AG04450 (cell line): ENCODE measurements around the gene ABCF3. TPM values are rescaled to one million over a fixed set of nuclear protein-coding genes. Genes with fewer than 3 reads are reported as not detected.

Experiments
- CTCF ChIA-PET: fragments of 300-600, 350-600 bp; formaldehyde crosslinking; extraction: SDS; loops from one replicate; lab custom pipeline; 2022; ENCODE audit warnings: antibody characterized with exemption, inconsistent platforms; lab: Charles Lee
- POLR2A ChIA-PET: fragments of 350-600 bp; formaldehyde crosslinking; extraction: SDS; loops from one replicate; lab custom pipeline; 2021; ENCODE audit warnings: antibody characterized with exemption, inconsistent platforms; lab: Yijun Ruan, JAX
- DNase-seq: peaks from one replicate; pipeline ENCODE4 v3.0.0-alpha.2; 2011; ENCODE audit warnings: low read depth, low spot score
- H3K27ac ChIP-seq: one replicate; pipeline ENCODE4 v1.5.1; 2012; ENCODE audit warnings: low read depth, low read length, control low read depth
- H3K27me3 ChIP-seq: one replicate; pipeline ENCODE4 v1.6.0; 2012; ENCODE audit warnings: low read length; ENCODE audit not compliant: control insufficient read depth, insufficient read depth
- H3K4me3 ChIP-seq: 2 replicates; pipeline ENCODE4 v1.5.1; 2011; ENCODE audit warnings: mild to moderate bottlenecking, low read depth, low read length, control low read depth
- H3K9me3 ChIP-seq: 2 replicates; pipeline ENCODE4 v1.5.1; 2012; ENCODE audit warnings: low read length; ENCODE audit not compliant: control insufficient read depth, insufficient read depth
- CTCF ChIP-seq: IDR thresholded peaks from 2 replicates; pipeline ENCODE4 v1.5.1; 2011; ENCODE audit warnings: low read depth, low read length, control low read depth, inconsistent platforms
- polyA plus RNA-seq: library from polyadenylated mRNA; depleted of rRNA; stranded (reverse); fragments of >200 nt; gene quantifications from 2 replicates; pipeline ENCODE4 v1.2.3, GENCODE V29; 2011

The ABCF3 gene
- polyA plus RNA-seq, 1 experiment = 43.1 TPM

- ChIA-PET POLR2A (interaction anchor here (0.7 kb wide), 1 partner anchor 38 kb away, joined by 4 read pairs; no protein-coding TSS in a partner anchor), CTCF (interaction anchor here (0.6 to 0.8 kb wide), 2 partner anchors 16 to 210 kb away, joined by 4 read pairs; no protein-coding TSS in a partner anchor)
- Histone ChIP-seq H3K27ac (no peak overlapping the region), H3K9me3 (no peaks in the 10 kb centered on the region), H3K4me3 (no peak overlapping the region), H3K27me3 (peaks cover 12% of the 10 kb centered on the region)
- TF ChIP-seq CTCF = no peak
- DNase-seq = no peak
Measured at GRCh38 chr3:184211718-184212117, 25.7 kb downstream of the ABCF3 start.

GRCh38 chr3:184218814-184219213 lies 32.8 kb downstream of the ABCF3 start:
- POLR2A ChIA-PET = no interaction called here
- peaks cover 13% of the 10 kb centered on the region for H3K27me3 ChIP-seq
- CTCF ChIA-PET = no interaction called here
- H3K9me3 ChIP-seq = no peaks in the 10 kb centered on the region
- no peak overlapping the region for H3K27ac ChIP-seq
- TF ChIP-seq CTCF = no peak
- DNase-seq = no peak
- H3K4me3 ChIP-seq = no peak overlapping the region

DNA sequence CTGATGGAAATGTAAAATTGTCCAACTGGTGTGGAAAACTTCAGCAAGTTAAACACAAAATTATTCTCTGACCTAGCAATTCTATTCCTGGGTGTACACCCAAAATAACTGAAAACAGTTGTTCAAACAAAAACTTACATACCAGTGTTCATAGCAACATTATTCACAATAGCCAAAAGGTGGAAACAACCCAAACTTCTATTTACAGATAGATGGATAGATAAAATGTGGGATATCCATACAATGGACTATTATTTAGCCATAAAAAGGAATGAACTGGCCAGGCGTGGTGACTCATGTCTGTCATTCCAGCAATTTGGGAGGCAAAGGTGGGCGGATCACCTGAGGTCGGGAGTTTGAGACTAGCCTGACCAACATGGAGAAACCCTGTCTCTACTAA lies 36.5 kb downstream of the ABCF3 start:
- no peak for DNase-seq
- ChIA-PET CTCF (interaction anchor here (0.7 kb wide), 1 partner anchor 43 kb away, joined by 5 read pairs; no protein-coding TSS in a partner anchor), POLR2A (interaction anchor here (0.6 kb wide), 1 partner anchor 242 kb away, joined by 4 read pairs; no protein-coding TSS in a partner anchor)
- TF ChIP-seq CTCF = no peak
- H3K27me3 ChIP-seq = peaks cover 15% of the 10 kb centered on the region
- no peak overlapping the region for H3K4me3 ChIP-seq
- H3K27ac ChIP-seq = no peak overlapping the region
- no peaks in the 10 kb centered on the region for H3K9me3 ChIP-seq

GRCh38 chr3:184223946-184224345 lies 37.9 kb downstream of the ABCF3 start:
- ChIA-PET POLR2A (no interaction called here), CTCF (no interaction called here)
- TF ChIP-seq CTCF = no peak
- peaks cover 25% of the 10 kb centered on the region for H3K27me3 ChIP-seq
- no peak overlapping the region for H3K27ac ChIP-seq
- DNase-seq = no peak
- no peak overlapping the region for H3K4me3 ChIP-seq
- H3K9me3 ChIP-seq = no peaks in the 10 kb centered on the region

GRCh38 chr3:184227481-184227935 lies 41.5 kb downstream of the ABCF3 start:
- no peak overlapping the region for H3K4me3 ChIP-seq
- no peak for DNase-seq
- H3K27me3 ChIP-seq = peaks cover 43% of the 10 kb centered on the region
- POLR2A ChIA-PET = no interaction called here
- TF ChIP-seq CTCF = peak; percentile 80
- H3K9me3 ChIP-seq = no peaks in the 10 kb centered on the region; the same call in 1 of the 2 replicates
- H3K27ac ChIP-seq = no peak overlapping the region
- CTCF ChIA-PET = interaction anchor here (0.6 to 3.2 kb wide), 24 partner anchors 10 to 338 kb away, joined by 3 to 20 read pairs (median 4); partner anchors contain the start of genes ABCF3, EEF1AKMT4 and EIF2B5
